GM10266 (cell line): ENCODE measurements around the gene IDH3A.

Experiments
- DNase-seq: peaks from one replicate; pipeline ENCODE4 v3.0.0; 2012; ENCODE audit errors: extremely low spot score
- CTCF ChIP-seq: IDR thresholded peaks from 2 replicates; pipeline ENCODE4 v1.5.1; 2012; ENCODE audit warnings: mild to moderate bottlenecking, low read depth; ENCODE audit not compliant: control insufficient read depth, insufficient read depth; ENCODE audit errors: missing control alignments

Gene IDH3A

GRCh38 chr15:78110096-78110495 is 39.1 kb upstream of the IDH3A start:
- no peak for TF ChIP-seq CTCF
- DNase-seq = no peak

GRCh38 chr15:78110916-78111475 is 38.2 kb upstream of the IDH3A start:
- TF ChIP-seq CTCF = no peak
- DNase-seq = no peak

- no peak for DNase-seq
- no peak for TF ChIP-seq CTCF
Observed at GRCh38 chr15:78111788-78112187, 37.4 kb upstream of the IDH3A start.

- DNase-seq = no peak
Observed at GRCh38 chr15:78112551-78112950, 36.6 kb upstream of the IDH3A start.

GRCh38 chr15:78120523-78120922 is 28.6 kb upstream of the IDH3A start:
- DNase-seq = no peak

More at GRCh38 chr15:78112551-78112950, 36.6 kb upstream of the IDH3A start:
- no peak for TF ChIP-seq CTCF

GRCh38 chr15:78125267-78125666 is 23.9 kb upstream of the IDH3A start:
- DNase-seq = no peak
- TF ChIP-seq CTCF = no peak

More at GRCh38 chr15:78120523-78120922, 28.6 kb upstream of the IDH3A start:
- no peak for TF ChIP-seq CTCF

DNA sequence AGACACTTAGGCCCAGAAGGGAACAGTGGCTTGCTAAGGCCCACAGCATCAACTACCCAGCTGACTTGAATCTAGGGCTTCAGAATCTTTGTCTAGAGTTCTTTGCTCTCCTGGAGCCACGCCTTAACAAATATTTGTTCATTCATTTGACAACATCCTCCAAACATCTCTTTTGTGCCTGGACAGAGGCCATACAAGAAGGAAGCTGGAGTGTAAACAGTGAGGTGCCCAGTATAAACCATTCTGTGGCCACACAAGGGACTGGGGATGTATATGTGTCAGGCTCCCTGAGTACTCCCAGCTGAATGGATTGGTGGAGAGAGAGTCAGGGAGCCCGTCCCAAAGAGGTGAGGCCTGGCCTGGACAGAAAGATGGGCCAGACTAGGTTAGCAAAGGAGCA is 21.3 kb upstream of the IDH3A start:
- no peak for DNase-seq
- no peak for TF ChIP-seq CTCF
